ENCODE measurements around the gene PARP16. TPM values are rescaled to one million over a fixed set of nuclear protein-coding genes. Genes with fewer than 3 reads are reported as not detected.

Gene PARP16
- total RNA-seq, 4 donors from 2014 or later = 5.7 to 8.6 (median 6.3) TPM

- Histone ChIP-seq H3K36me3 (no peaks in the 10 kb centered on the region), H3K27ac (no peak overlapping the region), H3K9me3 (no peaks in the 10 kb centered on the region), H3K27me3 (peaks cover 0 to 16% (median 0%) of the 10 kb centered on the region in 4 donors), H3K4me3 (no peak overlapping the region), H3K4me1 (no peaks in the 10 kb centered on the region)
- DNase-seq = no peak
- 81 to 88% methylated on average over 4 to 10 of the region's 18 CpGs for WGBS, 2 donors
- intact Hi-C loops (cut with DNase I) = no loop called here
- TF ChIP-seq POLR2A (IDR thresholded peaks at IDR 0.05) (no peak), CTCF (IDR thresholded peaks at IDR 0.05) (no peak)
These were observed 43.5 kb upstream of the PARP16 start for GRCh38 chr15:65329984-65330735.

- 91% methylated on average over 4 of the region's 21 CpGs; no CpG with 5 or more reads in 1 of the 2 donors for WGBS, 2 donors
- no peak for TF ChIP-seq CTCF (IDR thresholded peaks at IDR 0.05)
- TF ChIP-seq POLR2A (IDR thresholded peaks at IDR 0.05) = no peak
These were observed 42.8 kb upstream of the PARP16 start for GRCh38 chr15:65329288-65329983.

DNA sequence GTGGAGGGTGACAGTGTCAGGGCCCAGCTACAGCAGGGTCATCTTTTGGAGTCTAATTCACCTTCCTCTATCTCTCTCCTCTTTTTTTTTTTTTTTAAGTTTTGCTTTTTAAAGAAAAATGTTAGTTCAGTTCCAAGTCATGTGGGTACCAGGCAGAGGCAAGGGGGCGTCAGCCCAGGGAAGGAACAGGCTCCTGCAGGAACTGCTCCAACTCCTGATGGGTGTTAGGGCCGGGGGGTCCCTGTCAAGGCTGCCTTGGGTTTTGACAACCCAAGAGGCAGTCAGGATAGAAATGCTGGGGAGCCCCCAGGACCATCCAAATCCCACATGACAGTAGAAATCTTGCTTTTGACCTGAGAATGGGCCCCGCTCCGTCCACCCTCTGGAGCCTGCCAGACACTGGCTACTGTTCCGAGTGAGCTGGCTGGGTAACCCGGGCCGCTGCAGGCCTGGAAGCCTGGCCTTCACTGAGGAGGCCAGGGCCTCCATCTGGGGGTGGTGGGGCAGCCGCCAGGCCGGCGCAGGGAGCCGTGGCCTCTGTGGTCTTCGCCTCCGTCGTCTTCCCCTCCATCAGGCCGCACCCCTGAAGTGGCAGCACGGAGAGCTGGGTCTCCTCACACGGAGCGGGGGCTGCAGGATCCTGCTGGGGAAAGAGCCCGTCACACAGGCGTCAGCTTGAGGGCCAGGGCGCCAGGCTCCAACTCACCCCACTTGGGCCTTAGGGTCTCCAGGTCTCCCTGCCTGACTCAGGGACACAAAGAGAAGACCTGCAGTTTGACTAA, 42.0 kb upstream of the PARP16 start:
- intact Hi-C loops (cut with DNase I) = no loop called here
- H3K36me3 ChIP-seq = no peaks in the 10 kb centered on the region
- TF ChIP-seq CTCF (IDR thresholded peaks at IDR 0.05) (no peak), POLR2A (IDR thresholded peaks at IDR 0.05) (no peak)
- WGBS, 2 donors = 27 to 77% methylated on average over 2 to 10 of the region's 21 CpGs
- H3K9me3 ChIP-seq = no peaks in the 10 kb centered on the region
- H3K4me1 ChIP-seq = no peaks in the 10 kb centered on the region
- no peak for DNase-seq
- no peak overlapping the region for H3K4me3 ChIP-seq
- no peak overlapping the region for H3K27ac ChIP-seq
- peaks cover 0 to 6% (median 0%) of the 10 kb centered on the region in 4 donors for H3K27me3 ChIP-seq

More at GRCh38 chr15:65329288-65329983, 42.8 kb upstream of the PARP16 start:
- H3K9me3 ChIP-seq = no peaks in the 10 kb centered on the region
- no peaks in the 10 kb centered on the region for H3K4me1 ChIP-seq
- H3K36me3 ChIP-seq = no peaks in the 10 kb centered on the region
- no peak for DNase-seq
- no peak overlapping the region for H3K27ac ChIP-seq
- H3K4me3 ChIP-seq = no peak overlapping the region
- H3K27me3 ChIP-seq = peaks cover 0 to 8% (median 0%) of the 10 kb centered on the region in 4 donors
- intact Hi-C loops (cut with DNase I) = no loop called here

GRCh38 chr15:65327651-65328393, 41.1 kb upstream of the PARP16 start:
- Histone ChIP-seq H3K9me3 (no peaks in the 10 kb centered on the region), H3K27ac (no peak overlapping the region), H3K4me1 (no peaks in the 10 kb centered on the region), H3K27me3 (peaks cover 0 to 3% (median 0%) of the 10 kb centered on the region in 4 donors), H3K4me3 (no peak overlapping the region), H3K36me3 (no peaks in the 10 kb centered on the region)
- intact Hi-C loops (cut with DNase I) = no loop called here
- 53 to 67% methylated on average over 10 to 12 of the region's 12 CpGs for WGBS, 2 donors
- no peak for TF ChIP-seq CTCF (IDR thresholded peaks at IDR 0.05)
- no peak for TF ChIP-seq POLR2A (IDR thresholded peaks at IDR 0.05)
- no peak for DNase-seq

Measured in esophagus squamous epithelium (tissue), 5 donors.